Transverse colon (tissue), 3 donors: Measurements from ENCODE around the gene CCM2L.

Source experiments
- POLR2A ChIP-seq: fragments of 450-650 bp; IDR thresholded peaks from one replicate; pipeline ENCODE4 v1.6.1; 2016; ENCODE audit warnings: antibody characterized with exemption, mild to moderate bottlenecking, moderate library complexity
- TF ChIP-seq, protein P1 (sequence below), 5 experiments: fragments of 200-600 bp in 3 of 5; fragments of 450-650 bp in 2 of 5; sonication (generic) in 3 of 5; IDR thresholded peaks; 1 replicate in 2 of 5; 2 replicates in 3 of 5; pipeline ENCODE4 v1.5.1; 2016 to 2017; ENCODE audit warnings: antibody characterized with exemption in 5 of 5, inconsistent platforms in 3 of 5, mild to moderate bottlenecking in 2 of 5, moderate library complexity in 1 of 5

GRCh38 chr20:32056708-32057483 lies 46.7 kb downstream of the CCM2L start:
- TF ChIP-seq, protein P1, sequence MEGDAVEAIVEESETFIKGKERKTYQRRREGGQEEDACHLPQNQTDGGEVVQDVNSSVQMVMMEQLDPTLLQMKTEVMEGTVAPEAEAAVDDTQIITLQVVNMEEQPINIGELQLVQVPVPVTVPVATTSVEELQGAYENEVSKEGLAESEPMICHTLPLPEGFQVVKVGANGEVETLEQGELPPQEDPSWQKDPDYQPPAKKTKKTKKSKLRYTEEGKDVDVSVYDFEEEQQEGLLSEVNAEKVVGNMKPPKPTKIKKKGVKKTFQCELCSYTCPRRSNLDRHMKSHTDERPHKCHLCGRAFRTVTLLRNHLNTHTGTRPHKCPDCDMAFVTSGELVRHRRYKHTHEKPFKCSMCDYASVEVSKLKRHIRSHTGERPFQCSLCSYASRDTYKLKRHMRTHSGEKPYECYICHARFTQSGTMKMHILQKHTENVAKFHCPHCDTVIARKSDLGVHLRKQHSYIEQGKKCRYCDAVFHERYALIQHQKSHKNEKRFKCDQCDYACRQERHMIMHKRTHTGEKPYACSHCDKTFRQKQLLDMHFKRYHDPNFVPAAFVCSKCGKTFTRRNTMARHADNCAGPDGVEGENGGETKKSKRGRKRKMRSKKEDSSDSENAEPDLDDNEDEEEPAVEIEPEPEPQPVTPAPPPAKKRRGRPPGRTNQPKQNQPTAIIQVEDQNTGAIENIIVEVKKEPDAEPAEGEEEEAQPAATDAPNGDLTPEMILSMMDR (IDR thresholded peaks at IDR 0.05): no peak
- no peak for TF ChIP-seq POLR2A
